ENCODE results near the gene SNAPC4. TPM values are rescaled to one million over a fixed set of nuclear protein-coding genes. Genes with fewer than 3 reads are reported as not detected.

SNAPC4 gene, protein sequence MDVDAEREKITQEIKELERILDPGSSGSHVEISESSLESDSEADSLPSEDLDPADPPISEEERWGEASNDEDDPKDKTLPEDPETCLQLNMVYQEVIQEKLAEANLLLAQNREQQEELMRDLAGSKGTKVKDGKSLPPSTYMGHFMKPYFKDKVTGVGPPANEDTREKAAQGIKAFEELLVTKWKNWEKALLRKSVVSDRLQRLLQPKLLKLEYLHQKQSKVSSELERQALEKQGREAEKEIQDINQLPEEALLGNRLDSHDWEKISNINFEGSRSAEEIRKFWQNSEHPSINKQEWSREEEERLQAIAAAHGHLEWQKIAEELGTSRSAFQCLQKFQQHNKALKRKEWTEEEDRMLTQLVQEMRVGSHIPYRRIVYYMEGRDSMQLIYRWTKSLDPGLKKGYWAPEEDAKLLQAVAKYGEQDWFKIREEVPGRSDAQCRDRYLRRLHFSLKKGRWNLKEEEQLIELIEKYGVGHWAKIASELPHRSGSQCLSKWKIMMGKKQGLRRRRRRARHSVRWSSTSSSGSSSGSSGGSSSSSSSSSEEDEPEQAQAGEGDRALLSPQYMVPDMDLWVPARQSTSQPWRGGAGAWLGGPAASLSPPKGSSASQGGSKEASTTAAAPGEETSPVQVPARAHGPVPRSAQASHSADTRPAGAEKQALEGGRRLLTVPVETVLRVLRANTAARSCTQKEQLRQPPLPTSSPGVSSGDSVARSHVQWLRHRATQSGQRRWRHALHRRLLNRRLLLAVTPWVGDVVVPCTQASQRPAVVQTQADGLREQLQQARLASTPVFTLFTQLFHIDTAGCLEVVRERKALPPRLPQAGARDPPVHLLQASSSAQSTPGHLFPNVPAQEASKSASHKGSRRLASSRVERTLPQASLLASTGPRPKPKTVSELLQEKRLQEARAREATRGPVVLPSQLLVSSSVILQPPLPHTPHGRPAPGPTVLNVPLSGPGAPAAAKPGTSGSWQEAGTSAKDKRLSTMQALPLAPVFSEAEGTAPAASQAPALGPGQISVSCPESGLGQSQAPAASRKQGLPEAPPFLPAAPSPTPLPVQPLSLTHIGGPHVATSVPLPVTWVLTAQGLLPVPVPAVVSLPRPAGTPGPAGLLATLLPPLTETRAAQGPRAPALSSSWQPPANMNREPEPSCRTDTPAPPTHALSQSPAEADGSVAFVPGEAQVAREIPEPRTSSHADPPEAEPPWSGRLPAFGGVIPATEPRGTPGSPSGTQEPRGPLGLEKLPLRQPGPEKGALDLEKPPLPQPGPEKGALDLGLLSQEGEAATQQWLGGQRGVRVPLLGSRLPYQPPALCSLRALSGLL (N-terminal part only)
- total RNA-seq, result 1 to 10 TPM; 7.4 to 7.6 (median 7.6) TPM
- long read RNA-seq, donor 1, partial matches to known transcripts, result 6 of 11 reads
- long read RNA-seq, donor 1, other reads (novel, unspliced or antisense), result 5 of 11 reads
- long read RNA-seq, donor 2, partial matches to known transcripts, result 2 of 4 reads
- long read RNA-seq, donor 2, other reads (novel, unspliced or antisense), result 1 of 4 reads

GRCh38 chr9:136400038-136400834 lies at the start of gene SNAPC4:
TSS of gene SNAPC4 (minus strand) at chr9:136400170. CDS start at chr9:136398428, 1,742 bp downstream.
- TF ChIP-seq, protein P1, sequence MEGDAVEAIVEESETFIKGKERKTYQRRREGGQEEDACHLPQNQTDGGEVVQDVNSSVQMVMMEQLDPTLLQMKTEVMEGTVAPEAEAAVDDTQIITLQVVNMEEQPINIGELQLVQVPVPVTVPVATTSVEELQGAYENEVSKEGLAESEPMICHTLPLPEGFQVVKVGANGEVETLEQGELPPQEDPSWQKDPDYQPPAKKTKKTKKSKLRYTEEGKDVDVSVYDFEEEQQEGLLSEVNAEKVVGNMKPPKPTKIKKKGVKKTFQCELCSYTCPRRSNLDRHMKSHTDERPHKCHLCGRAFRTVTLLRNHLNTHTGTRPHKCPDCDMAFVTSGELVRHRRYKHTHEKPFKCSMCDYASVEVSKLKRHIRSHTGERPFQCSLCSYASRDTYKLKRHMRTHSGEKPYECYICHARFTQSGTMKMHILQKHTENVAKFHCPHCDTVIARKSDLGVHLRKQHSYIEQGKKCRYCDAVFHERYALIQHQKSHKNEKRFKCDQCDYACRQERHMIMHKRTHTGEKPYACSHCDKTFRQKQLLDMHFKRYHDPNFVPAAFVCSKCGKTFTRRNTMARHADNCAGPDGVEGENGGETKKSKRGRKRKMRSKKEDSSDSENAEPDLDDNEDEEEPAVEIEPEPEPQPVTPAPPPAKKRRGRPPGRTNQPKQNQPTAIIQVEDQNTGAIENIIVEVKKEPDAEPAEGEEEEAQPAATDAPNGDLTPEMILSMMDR (IDR thresholded peaks at IDR 0.05), result peak; percentile 99
- Histone ChIP-seq H3K4me1 (ENCODE audit: low read depth) (peaks cover 26% of the 10 kb centered on the region), H3K36me3 (ENCODE audit: low read depth) (no peaks in the 10 kb centered on the region), H3K4me3 (peak within 1 kb of the TSS; percentile 81), H3K9me3 (no peaks in the 10 kb centered on the region)
- ATAC-seq (peak; percentile 94), DNase-seq (peak; percentile 87 to 93 (median 92))
- intact Hi-C loops (cut with DNase I, micrococcal nuclease), result no loop called here

GRCh38 chr9:136448655-136449054 lies 48.7 kb upstream of the SNAPC4 start:
- intact Hi-C loops (cut with DNase I, micrococcal nuclease), result no loop called here
- Histone ChIP-seq H3K4me1 (ENCODE audit: low read depth) (no peaks in the 10 kb centered on the region), H3K9me3 (no peaks in the 10 kb centered on the region), H3K4me3 (no peak overlapping the region), H3K36me3 (ENCODE audit: low read depth) (peaks cover 8% of the 10 kb centered on the region)
- no peak for ATAC-seq
- no peak for DNase-seq
- TF ChIP-seq, protein P1 (IDR thresholded peaks at IDR 0.05), result no peak

DNA sequence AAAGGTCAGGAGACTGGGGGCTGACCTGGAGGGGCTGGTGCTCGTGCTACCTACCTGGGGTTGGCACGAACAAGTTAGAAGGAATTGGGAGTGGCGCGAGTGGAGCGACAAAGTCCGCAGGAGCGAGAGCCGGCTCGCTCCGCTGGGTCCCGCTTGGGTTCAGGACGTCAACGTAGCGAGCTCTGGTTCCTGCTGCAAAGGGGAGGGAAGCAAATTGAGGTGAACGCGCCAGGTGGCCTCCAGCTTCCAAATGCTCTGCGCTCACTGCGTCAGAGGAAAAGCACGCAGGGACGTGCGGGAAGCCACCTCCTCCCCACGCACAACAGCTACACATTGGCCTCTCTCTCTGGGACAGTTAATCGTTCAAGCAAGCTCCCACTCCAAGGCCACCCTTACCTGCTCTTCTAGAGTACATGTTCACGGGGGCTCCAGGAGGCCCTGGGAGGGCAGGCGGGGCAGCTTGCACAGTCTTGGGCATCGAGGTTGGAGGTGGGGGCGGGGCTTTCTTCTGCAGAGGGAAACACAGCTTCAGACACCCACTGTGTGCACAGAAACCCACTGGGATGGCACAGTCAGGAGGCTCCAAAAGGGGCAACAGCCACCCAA lies 47.3 kb upstream of the SNAPC4 start:
- ATAC-seq, result no peak
- DNase-seq, result no peak
- intact Hi-C loops (cut with DNase I, micrococcal nuclease), result no loop called here
- no peak overlapping the region for H3K4me3 ChIP-seq
- H3K9me3 ChIP-seq, result no peaks in the 10 kb centered on the region
- peaks cover 8% of the 10 kb centered on the region for H3K36me3 ChIP-seq (ENCODE audit: low read depth)
- H3K4me1 ChIP-seq (ENCODE audit: low read depth), result no peaks in the 10 kb centered on the region
- TF ChIP-seq, protein P1 (IDR thresholded peaks at IDR 0.05), result no peak

DNA sequence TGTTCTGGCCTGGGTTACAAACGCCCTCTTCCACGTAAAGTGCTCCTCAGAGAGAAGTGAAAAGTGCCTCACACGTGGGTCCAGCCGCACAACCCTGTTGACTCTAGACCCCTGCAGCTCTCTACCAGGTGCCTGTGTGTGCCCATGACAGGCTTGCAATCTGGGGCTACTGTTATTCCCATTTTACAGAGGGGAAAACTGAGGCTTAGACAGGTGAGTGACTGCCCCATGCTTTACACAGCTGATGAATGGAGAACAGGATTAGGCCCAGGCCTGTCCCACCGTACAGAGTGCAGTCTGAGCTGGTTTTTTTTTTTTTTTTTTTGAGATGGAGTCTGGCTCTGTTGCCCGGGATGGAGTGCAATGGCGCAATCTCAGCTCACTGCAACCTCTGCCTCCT lies 45.8 kb upstream of the SNAPC4 start:
- Histone ChIP-seq H3K36me3 (ENCODE audit: low read depth) (peaks cover 8% of the 10 kb centered on the region), H3K4me3 (no peak overlapping the region), H3K9me3 (no peaks in the 10 kb centered on the region), H3K4me1 (ENCODE audit: low read depth) (no peaks in the 10 kb centered on the region)
- no peak for DNase-seq
- TF ChIP-seq, protein P1 (IDR thresholded peaks at IDR 0.05), result no peak
- ATAC-seq, result no peak
- intact Hi-C loops (cut with DNase I, micrococcal nuclease), result no loop called here
